ENCODE results near the gene PTPRR. TPM values are rescaled to one million over a fixed set of nuclear protein-coding genes. Genes with fewer than 3 reads are reported as not detected.

PTPRR gene
- total and polyA plus RNA-seq, 2 of the 4 experiments (the other 2 are of a cell fraction), result 0.18 to 0.21 TPM

- no peak overlapping the region for H2BK120ac ChIP-seq (ENCODE audit: low read depth, low read length)
- H3K4me1 ChIP-seq (ENCODE audit: control insufficient read depth, insufficient read depth, low read length), result no peaks in the 10 kb centered on the region
- H4K8ac ChIP-seq (ENCODE audit: low read depth in 2 of 2, low read length in 2 of 2), result no peak overlapping the region
- ATAC-seq (ENCODE audit: low read depth) (no peak), DNase-seq (no peak)
- dilution Hi-C loops (cut with HindIII; ENCODE audit: low sequenced_read_pairs, unreplicated experiment), result no loop called here
- CTCF ChIA-PET, result no interaction called here
- POLR2A ChIA-PET (ENCODE audit: unreplicated experiment), result interaction anchor here (0.6 kb wide), 1 partner anchor 17 kb away, joined by 3 read pairs; no protein-coding TSS in a partner anchor
- H3K36me3 ChIP-seq (ENCODE audit: control insufficient read depth, insufficient read depth, low read length), result no peaks in the 10 kb centered on the region
- no peak overlapping the region for H3K4ac ChIP-seq (ENCODE audit: low read depth, low read length)
- H2AFZ ChIP-seq (replicated peaks; ENCODE audit: low read length, poor library complexity), result no peak overlapping the region
- in situ Hi-C loops (cut with MboI; ENCODE audit: low sequenced_read_pairs), result no loop called here
- H3K4me3 ChIP-seq (ENCODE audit: insufficient read depth, low read depth, low read length), result no peak overlapping the region
- no peak overlapping the region for H2AK5ac ChIP-seq (ENCODE audit: low read depth, low read length)
- no peaks in the 10 kb centered on the region for H4K20me1 ChIP-seq (ENCODE audit: insufficient read depth, low read length)
- no peak overlapping the region for H3K23ac ChIP-seq (ENCODE audit: low read depth, low read length)
- no peak overlapping the region for H3K4me2 ChIP-seq (ENCODE audit: low read depth, low read length)
- WGBS, 2 experiments (ENCODE audit: extremely low coverage in 2 of 2, insufficient read length in 1 of 2), result no CpG with 5 or more reads among the region's 3 CpGs
- H3K18ac ChIP-seq (ENCODE audit: low read depth, low read length), result no peak overlapping the region
- intact Hi-C loops (cut with micrococcal nuclease), result no loop called here
- H3K9me1 ChIP-seq (ENCODE audit: insufficient read depth, low read length), result no peaks in the 10 kb centered on the region
- H3K9me3 ChIP-seq (ENCODE audit: control insufficient read depth, insufficient read depth, low read length), result no peaks in the 10 kb centered on the region
- H3K27me3 ChIP-seq (ENCODE audit: control insufficient read depth, insufficient read depth, low read length), result no peaks in the 10 kb centered on the region
- no peak overlapping the region for H3K14ac ChIP-seq (replicated peaks; ENCODE audit: low read depth, low read length)
- no peak overlapping the region for H4K5ac ChIP-seq (ENCODE audit: low read depth, low read length)
- H3K56ac ChIP-seq (ENCODE audit: extremely low read depth, insufficient read depth, low read length), result no peak overlapping the region
- H2AK9ac ChIP-seq (replicated peaks; ENCODE audit: low read depth, low read length, poor library complexity), result no peak overlapping the region
- no peak overlapping the region for H2BK20ac ChIP-seq (ENCODE audit: low read depth, low read length)
- no peak overlapping the region for H2BK15ac ChIP-seq (ENCODE audit: low read depth, low read length)
- no peaks in the 10 kb centered on the region for H3K79me1 ChIP-seq (ENCODE audit: low read depth in 1 of 2, low read length in 2 of 2)
- no peak overlapping the region for H3K9ac ChIP-seq (ENCODE audit: low read depth, low read length)
- BruUV-seq (replicated peaks), result no TSS peak
- H2BK5ac ChIP-seq (ENCODE audit: low read depth, low read length, poor library complexity, severe bottlenecking), result no peak overlapping the region
- no peak overlapping the region for H4K91ac ChIP-seq (ENCODE audit: insufficient read depth, low read depth, low read length)
- TF ChIP-seq RCOR1 (IDR thresholded peaks at IDR 0.05; ENCODE audit: insufficient replicate concordance, low read length) (no peak), NFE2L2 (IDR thresholded peaks at IDR 0.05; ENCODE audit: low read depth, low read length) (no peak), RAD21 (IDR thresholded peaks at IDR 0.05; ENCODE audit: low read length) (no peak), CHD1 (IDR thresholded peaks at IDR 0.05; ENCODE audit: low read depth, low read length) (no peak), RFX5 (IDR thresholded peaks at IDR 0.05; ENCODE audit: low read depth, low read length) (no peak), BHLHE40 (IDR thresholded peaks at IDR 0.05; ENCODE audit: low read depth, low read length) (no peak), CEBPB (IDR thresholded peaks at IDR 0.05; ENCODE audit: low read depth, low read length) (no peak), POLR2A (IDR thresholded peaks at IDR 0.05; ENCODE audit: low read depth, low read length) (no peak), FOS (IDR thresholded peaks at IDR 0.05; ENCODE audit: low read depth, low read length) (no peak), MAZ (IDR thresholded peaks at IDR 0.05; ENCODE audit: borderline replicate concordance, low read depth, low read length) (no peak)
- TF ChIP-seq, protein P1, sequence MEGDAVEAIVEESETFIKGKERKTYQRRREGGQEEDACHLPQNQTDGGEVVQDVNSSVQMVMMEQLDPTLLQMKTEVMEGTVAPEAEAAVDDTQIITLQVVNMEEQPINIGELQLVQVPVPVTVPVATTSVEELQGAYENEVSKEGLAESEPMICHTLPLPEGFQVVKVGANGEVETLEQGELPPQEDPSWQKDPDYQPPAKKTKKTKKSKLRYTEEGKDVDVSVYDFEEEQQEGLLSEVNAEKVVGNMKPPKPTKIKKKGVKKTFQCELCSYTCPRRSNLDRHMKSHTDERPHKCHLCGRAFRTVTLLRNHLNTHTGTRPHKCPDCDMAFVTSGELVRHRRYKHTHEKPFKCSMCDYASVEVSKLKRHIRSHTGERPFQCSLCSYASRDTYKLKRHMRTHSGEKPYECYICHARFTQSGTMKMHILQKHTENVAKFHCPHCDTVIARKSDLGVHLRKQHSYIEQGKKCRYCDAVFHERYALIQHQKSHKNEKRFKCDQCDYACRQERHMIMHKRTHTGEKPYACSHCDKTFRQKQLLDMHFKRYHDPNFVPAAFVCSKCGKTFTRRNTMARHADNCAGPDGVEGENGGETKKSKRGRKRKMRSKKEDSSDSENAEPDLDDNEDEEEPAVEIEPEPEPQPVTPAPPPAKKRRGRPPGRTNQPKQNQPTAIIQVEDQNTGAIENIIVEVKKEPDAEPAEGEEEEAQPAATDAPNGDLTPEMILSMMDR (conservative IDR thresholded peaks at IDR 0.05; ENCODE audit: low read depth, low read length), result no peak
- TF ChIP-seq, protein P2, sequence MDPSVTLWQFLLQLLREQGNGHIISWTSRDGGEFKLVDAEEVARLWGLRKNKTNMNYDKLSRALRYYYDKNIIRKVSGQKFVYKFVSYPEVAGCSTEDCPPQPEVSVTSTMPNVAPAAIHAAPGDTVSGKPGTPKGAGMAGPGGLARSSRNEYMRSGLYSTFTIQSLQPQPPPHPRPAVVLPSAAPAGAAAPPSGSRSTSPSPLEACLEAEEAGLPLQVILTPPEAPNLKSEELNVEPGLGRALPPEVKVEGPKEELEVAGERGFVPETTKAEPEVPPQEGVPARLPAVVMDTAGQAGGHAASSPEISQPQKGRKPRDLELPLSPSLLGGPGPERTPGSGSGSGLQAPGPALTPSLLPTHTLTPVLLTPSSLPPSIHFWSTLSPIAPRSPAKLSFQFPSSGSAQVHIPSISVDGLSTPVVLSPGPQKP (IDR thresholded peaks at IDR 0.05; ENCODE audit: borderline replicate concordance, low read depth, low read length), result no peak
- no peak overlapping the region for H3K27ac ChIP-seq (ENCODE audit: insufficient read depth, low read length)
These were observed 65.5 kb downstream of the PTPRR start for GRCh38 chr12:70854881-70855568.

All from IMR-90 (cell line).